Body of pancreas (tissue), 4 donors: ENCODE measurements around the gene THSD7B.

ENCODE experiments used
- CTCF ChIP-seq, 7 experiments: fragments of 450-650 bp in 4 of 7; fragments of 200-600 bp in 3 of 7; sonication (generic) in 3 of 7; IDR thresholded peaks; one replicate each; pipeline ENCODE4 v1.5.1; 2016 to 2019; ENCODE audit warnings: antibody characterized with exemption in 7 of 7
- POLR2A ChIP-seq, 3 donors: fragments of 450-650 bp; IDR thresholded peaks; one replicate each; pipeline ENCODE4 v1.6.1; 2016; ENCODE audit warnings: antibody characterized with exemption in 3 of 3, mild to moderate bottlenecking in 2 of 3

GRCh38 chr2:137202318-137202717, 437.0 kb downstream of the THSD7B start:
- TF ChIP-seq CTCF (IDR thresholded peaks at IDR 0.05) (no peak), POLR2A (IDR thresholded peaks at IDR 0.05) (no peak)
